Ovary (tissue), 9 donors: ENCODE measurements around the gene STXBP1. TPM values are rescaled to one million over a fixed set of nuclear protein-coding genes. Genes with fewer than 3 reads are reported as not detected.

Source experiments
- DNase-seq, 5 donors: peaks; one replicate each; pipeline ENCODE4 v3.0.0-alpha.2; 2019 to 2020
- H3K27ac ChIP-seq, 2 donors: fragments of 200-600 bp; one replicate each; pipeline versions ENCODE4 v1.5.1 to v1.8.0; 2019 to 2022
- H3K27me3 ChIP-seq: fragments of 200-600 bp; one replicate; pipeline ENCODE4 v1.8.0; 2022
- H3K36me3 ChIP-seq: fragments of 200-600 bp; sonication (generic); one replicate; pipeline ENCODE4 v1.5.1; 2019
- H3K4me1 ChIP-seq: one replicate; pipeline ENCODE4 v1.8.1; 2013; ENCODE audit warnings: mild to moderate bottlenecking, moderate library complexity; ENCODE audit not compliant: insufficient read depth
- H3K4me3 ChIP-seq: fragments of 200-600 bp; sonication (generic); one replicate; pipeline ENCODE4 v1.5.1; 2017
- H3K9me3 ChIP-seq, 2 donors: fragments of 200-600 bp in 1 of 2; sonication (generic) in 1 of 2; one replicate each; pipeline versions ENCODE4 v1.5.1 to v1.8.1; 2013 to 2019; ENCODE audit warnings: mild to moderate bottlenecking in 1 of 2, moderate library complexity in 1 of 2
- CTCF ChIP-seq, 3 donors: fragments of 450-650 bp in 2 of 3; fragments of 200-600 bp in 1 of 3; IDR thresholded peaks; one replicate each; pipeline versions ENCODE4 v1.5.1 to v1.8.0; 2016 to 2022; ENCODE audit warnings: antibody characterized with exemption in 3 of 3, mild to moderate bottlenecking in 1 of 3
- EP300 ChIP-seq: sonication (generic); formaldehyde crosslinking; IDR thresholded peaks from one replicate; pipeline ENCODE4 v1.6.1; 2017; ENCODE audit warnings: antibody characterized with exemption
- POLR2A ChIP-seq: fragments of 450-650 bp; IDR thresholded peaks from one replicate; pipeline ENCODE4 v1.6.1; 2017; ENCODE audit warnings: antibody characterized with exemption, mild to moderate bottlenecking, moderate library complexity
- WGBS, 3 donors: extraction: QIAGEN DNeasy Blood & Tissue Kit in 1 of 3; methylation state at CpG; one replicate each; pipeline versions ENCODE4 v1.1.5 to v1.1.7; 2013 to 2017; 5-methylcytosine and 5-hydroxymethylcytosine counted together
- intact Hi-C, 4 donors: fragments of 100-400 bp; cut with DNase I; formaldehyde crosslinking; loops; one replicate each; pipeline versions ENCODE4 v1.11.0 to v1.15.1; 2022 to 2023
- polyA plus RNA-seq, 2 donors: library from polyadenylated mRNA; stranded (reverse); fragments of 200-250 nt in 1 of 2; fragments of 350-450 nt in 1 of 2; fragmentation: Illumina TruSeq in 1 of 2; extraction: RNeasy Lipid Tissue Mini Kit (QIAGEN cat#74804) in 1 of 2; gene quantifications; one replicate each; pipeline ENCODE4 v1.2.3, GENCODE V29; 2013 to 2014
- total RNA-seq, 7 donors: library from RNA; depleted of rRNA in 2 of 7; stranded (reverse); fragments of >200 nt in 2 of 7; fragmentation: NEBNext Ultra II Directional in 3 of 7; extraction: Animal tissue kit (Norgen Biotek cat#: 25700) in 3 of 7; gene quantifications; one replicate each; pipeline versions ENCODE4 v1.1.0 to v1.2.4, GENCODE V29; 2016 to 2023
- donor health status: DM: no; HTN: no; CAD: no; lungs with moderate emphysema.
- donor health status: DM: no; HTN: no; CAD: no.
- donor health status: Bipolar disorder and iron deficiency.
- donor health status: DM: yes; HTN: yes; CAD: no.
- donor health status: DM: no; HTN: no; CAD: no.
- donor health status: DM: yes; HTN: yes; CAD: no.

Gene STXBP1
- total and polyA plus RNA-seq, 9 donors: 18.8 to 102 (median 75.7) TPM

DNA sequence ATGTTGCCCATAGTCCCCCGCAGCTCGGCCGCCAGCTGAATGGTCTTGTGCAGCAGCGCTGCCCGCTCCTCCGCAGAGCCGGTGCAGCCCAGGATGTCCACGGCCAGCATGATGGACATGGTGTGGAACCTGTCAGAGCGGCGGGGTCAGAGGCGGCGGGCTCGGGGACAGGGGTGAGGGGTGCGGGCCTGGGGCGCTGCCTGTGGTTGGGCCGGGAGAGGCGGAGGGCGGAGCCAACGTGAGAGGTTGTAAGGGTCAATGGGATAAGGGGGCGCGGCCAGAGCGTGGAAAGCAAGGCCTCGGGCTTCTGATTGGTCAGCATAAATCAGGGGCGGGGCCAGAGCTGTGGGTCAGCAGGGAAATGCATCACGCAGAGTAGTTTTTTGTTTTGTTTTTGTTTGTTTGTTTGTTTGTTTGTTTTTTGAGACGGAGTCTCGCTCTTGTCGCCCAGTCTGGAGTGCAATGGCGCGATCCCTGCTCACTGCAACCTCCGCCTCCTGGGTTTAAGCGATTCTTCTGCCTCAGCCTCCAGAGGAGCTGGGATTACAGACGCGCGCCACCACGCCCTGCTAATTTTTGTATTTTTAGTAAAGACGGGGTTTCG, 129.9 kb downstream of the STXBP1 start:
- intact Hi-C loops: loop anchor here in 3 of 4 donors (5.0 to 10.0 kb wide), 3 partner anchors 40 to 237 kb away; no protein-coding TSS in a partner anchor
- H3K4me3 ChIP-seq: peak overlapping the region; percentile 4
- WGBS, 3 donors: 32 to 43% (median 41%) methylated on average over 38 of the region's 38 CpGs
- TF ChIP-seq POLR2A (no peak), CTCF (IDR thresholded peaks at IDR 0.05) (no peak), EP300 (no peak)
- peaks cover 2% of the 10 kb centered on the region for H3K4me1 ChIP-seq
- H3K27me3 ChIP-seq: no peaks in the 10 kb centered on the region
- H3K27ac ChIP-seq: no peak overlapping the region
- no peaks in the 10 kb centered on the region for H3K36me3 ChIP-seq
- no peaks in the 10 kb centered on the region for H3K9me3 ChIP-seq
- DNase-seq: peak; percentile 75 to 85 (median 81)

Other genes with a start within 250 kb of the STXBP1 start
- gene SLC2A8, start 215.1 kb upstream of the STXBP1 start, total RNA-seq: 10 to 100 TPM in 6 of 7 donors, 1 to 10 TPM in 1; 9.4 to 21.2 (median 17.9) TPM
- gene SLC2A8, start 215.1 kb upstream of the STXBP1 start, polyA plus RNA-seq: 10 to 100 TPM in 1 of 2 donors, 1 to 10 TPM in 1; 6.2 to 17.2 TPM
- gene ZNF79, start 187.9 kb upstream of the STXBP1 start, total RNA-seq: 10 to 100 TPM in 5 of 7 donors, 1 to 10 TPM in 2; 6.8 to 12.3 (median 11.0) TPM
- gene ZNF79, start 187.9 kb upstream of the STXBP1 start, polyA plus RNA-seq: 1 to 10 TPM; 3.9 to 8.1 TPM
- 1,000 to 10,000 TPM; 1,883 to 4,136 (median 2,145) TPM for gene RPL12, start 160.9 kb upstream of the STXBP1 start, total RNA-seq
- gene RPL12, start 160.9 kb upstream of the STXBP1 start, polyA plus RNA-seq: 1,000 to 10,000 TPM; 3,825 to 5,812 TPM
- gene LRSAM1, start 160.8 kb upstream of the STXBP1 start, total RNA-seq: 10 to 100 TPM; 14.2 to 28.5 (median 20.9) TPM
- gene LRSAM1, start 160.8 kb upstream of the STXBP1 start, polyA plus RNA-seq: 10 to 100 TPM in 1 of 2 donors, 1 to 10 TPM in 1; 9.0 to 11.9 TPM
- 10 to 100 TPM in 1 of 7 donors, 1 to 10 TPM in 4, under 1 TPM in 2; 0.63 to 99.0 (median 4.2) TPM for gene CFAP157, start 94.7 kb downstream of the STXBP1 start, total RNA-seq
- under 1 TPM; 0.22 to 0.53 TPM for gene CFAP157, start 94.7 kb downstream of the STXBP1 start, polyA plus RNA-seq
- gene PTRH1, start 103.4 kb downstream of the STXBP1 start, total RNA-seq: 10 to 100 TPM in 5 of 7 donors, 1 to 10 TPM in 2; 5.7 to 27.7 (median 11.1) TPM
- gene PTRH1, start 103.4 kb downstream of the STXBP1 start, polyA plus RNA-seq: 10 to 100 TPM in 1 of 2 donors, 1 to 10 TPM in 1; 1.0 to 12.9 TPM
- 1 to 10 TPM in 1 of 7 donors, under 1 TPM in 3, not detected in 3; under 0.01 to 5.9 (median 0.34) TPM for gene TTC16, start 103.8 kb downstream of the STXBP1 start, total RNA-seq
- under 1 TPM; 0.06 to 0.08 TPM for gene TTC16, start 103.8 kb downstream of the STXBP1 start, polyA plus RNA-seq
- 10 to 100 TPM in 3 of 7 donors, 1 to 10 TPM in 4; 8.8 to 12.2 (median 9.9) TPM for gene TOR2A, start 123.0 kb downstream of the STXBP1 start, total RNA-seq
- 10 to 100 TPM in 1 of 2 donors, 1 to 10 TPM in 1; 2.8 to 12.6 TPM for gene TOR2A, start 123.0 kb downstream of the STXBP1 start, polyA plus RNA-seq
- gene SH2D3C, start 166.4 kb downstream of the STXBP1 start, total RNA-seq: 10 to 100 TPM in 2 of 7 donors, 1 to 10 TPM in 5; 2.8 to 17.0 (median 4.6) TPM
- gene SH2D3C, start 166.4 kb downstream of the STXBP1 start, polyA plus RNA-seq: 1 to 10 TPM; 1.9 to 9.2 TPM
- gene CDK9, start 173.8 kb downstream of the STXBP1 start, total RNA-seq: 100 to 1,000 TPM in 6 of 7 donors, 10 to 100 TPM in 1; 88.7 to 209 (median 130) TPM
- 10 to 100 TPM; 71.7 to 98.9 TPM for gene CDK9, start 173.8 kb downstream of the STXBP1 start, polyA plus RNA-seq
- 100 to 1,000 TPM; 111 to 209 (median 158) TPM for gene FPGS, start 190.6 kb downstream of the STXBP1 start, total RNA-seq
- 100 to 1,000 TPM in 1 of 2 donors, 10 to 100 TPM in 1; 18.9 to 108 TPM for gene FPGS, start 190.6 kb downstream of the STXBP1 start, polyA plus RNA-seq
- gene ENG, start 242.4 kb downstream of the STXBP1 start, total RNA-seq: 100 to 1,000 TPM in 5 of 7 donors, 10 to 100 TPM in 2; 59.7 to 298 (median 217) TPM
- 100 to 1,000 TPM in 1 of 2 donors, 10 to 100 TPM in 1; 54.7 to 191 TPM for gene ENG, start 242.4 kb downstream of the STXBP1 start, polyA plus RNA-seq